Caki2 (cell line): ENCODE results near the gene TBXA2R. TPM values are rescaled to one million over a fixed set of nuclear protein-coding genes. Genes with fewer than 3 reads are reported as not detected.

ENCODE experiments used
- DNase-seq: peaks from one replicate; pipeline ENCODE4 v3.0.0-alpha.2; 2015; ENCODE audit warnings: low read depth
- in situ Hi-C: cut with HindIII; loops from 2 replicates; pipeline ENCODE4 v1.10.0; 2016; ENCODE audit warnings: low sequenced_read_pairs, low pct_unique_long_range_greater_than_20kb, mixed read lengths
- total RNA-seq: library from RNA; depleted of rRNA; stranded (reverse); fragments of >200 nt; shearing (Covaris generic); gene quantifications from 2 replicates; pipeline ENCODE4 v1.2.3, GENCODE V29; 2014; ENCODE audit warnings: low replicate concordance

Gene TBXA2R
- total RNA-seq, 1 experiment from 2014 or later, result 0.98 TPM

- no peak for DNase-seq
- in situ Hi-C loops, result no loop called here
Observed at GRCh38 chr19:3610745-3611717, 4.4 kb upstream of the TBXA2R start.

GRCh38 chr19:3609779-3610719 is 3.4 kb upstream of the TBXA2R start:
- DNase-seq, result no peak
- in situ Hi-C loops, result no loop called here

- DNase-seq, result no peak
- in situ Hi-C loops, result no loop called here
Observed at GRCh38 chr19:3608750-3609322, 2.2 kb upstream of the TBXA2R start.

- in situ Hi-C loops, result no loop called here
- DNase-seq, result no peak
Observed at GRCh38 chr19:3608079-3608641, 1.5 kb upstream of the TBXA2R start.

GRCh38 chr19:3607303-3608078 is 816 bp upstream of the TBXA2R start:
- DNase-seq, result peak; percentile 18
- in situ Hi-C loops, result no loop called here

- no peak for DNase-seq
- in situ Hi-C loops, result no loop called here
Observed at GRCh38 chr19:3606174-3606689, 443 bp downstream of the TBXA2R start.

- in situ Hi-C loops, result no loop called here
- no peak for DNase-seq
Observed at GRCh38 chr19:3605770-3606169, 905 bp downstream of the TBXA2R start.

- in situ Hi-C loops, result no loop called here
- no peak for DNase-seq
Observed at GRCh38 chr19:3605361-3605760, 1.3 kb downstream of the TBXA2R start.

GRCh38 chr19:3604987-3605343 is 1.7 kb downstream of the TBXA2R start:
- in situ Hi-C loops, result no loop called here
- no peak for DNase-seq

- in situ Hi-C loops, result no loop called here
- DNase-seq, result no peak
Observed at GRCh38 chr19:3604227-3604986, 2.3 kb downstream of the TBXA2R start.

- no peak for DNase-seq
- in situ Hi-C loops, result no loop called here
Observed at GRCh38 chr19:3603121-3603811, 3.4 kb downstream of the TBXA2R start.

GRCh38 chr19:3601021-3601420 is 5.7 kb downstream of the TBXA2R start:
- in situ Hi-C loops, result no loop called here
- no peak for DNase-seq

GRCh38 chr19:3599776-3600187 is 6.9 kb downstream of the TBXA2R start:
- no peak for DNase-seq
- in situ Hi-C loops, result no loop called here

GRCh38 chr19:3595521-3596061 is 11.1 kb downstream of the TBXA2R start:
- in situ Hi-C loops, result no loop called here
- DNase-seq, result no peak

- in situ Hi-C loops, result no loop called here
- DNase-seq, result no peak
Observed at GRCh38 chr19:3593156-3593555, 13.5 kb downstream of the TBXA2R start.
